HEK293 (cell line): ENCODE data around the gene CHID1.

Source experiments
- CTCF ChIA-PET: fragments of 350-600 bp; formaldehyde crosslinking; extraction: SDS; loops from one replicate; lab custom pipeline; 2021; ENCODE audit warnings: antibody characterized with exemption; lab: Yijun Ruan, JAX
- POLR2A ChIA-PET: fragments of 300-600 bp; formaldehyde crosslinking; extraction: SDS; loops from one replicate; lab custom pipeline; 2020; ENCODE audit warnings: antibody characterized with exemption, inconsistent platforms; lab: Yijun Ruan, JAX
- H3K27ac ChIP-seq: fragments of 200-500 bp; sonication (Bioruptor generic); 2 replicates; pipeline ENCODE4 v1.5.1; 2014; ENCODE audit warnings: low read depth, low read length, control low read depth, inconsistent platforms; ENCODE audit errors: extremely low read depth
- H3K36me3 ChIP-seq, 2 experiments: fragments of 200-500 bp in 1 of 2; sonication (Bioruptor generic) in 1 of 2; 1 replicate in 1 of 2; 2 replicates in 1 of 2; pipeline ENCODE4 v1.5.1; 2014 to 2017; ENCODE audit warnings: inconsistent platforms in 2 of 2, low read length in 2 of 2; ENCODE audit not compliant: control insufficient read depth in 2 of 2, insufficient read depth in 1 of 2
- H3K4me1 ChIP-seq: fragments of 200-500 bp; sonication (Bioruptor generic); 2 replicates; pipeline ENCODE4 v1.5.1; 2014; ENCODE audit warnings: mild to moderate bottlenecking, low read length, inconsistent platforms; ENCODE audit not compliant: control insufficient read depth, insufficient read depth
- H3K4me3 ChIP-seq: 2 replicates; pipeline ENCODE4 v1.5.1; 2011; ENCODE audit warnings: low read depth, mild to moderate bottlenecking, control low read depth, low read length, moderate library complexity
- H3K9me3 ChIP-seq: fragments of 200-500 bp; sonication (Bioruptor generic); 2 replicates; pipeline ENCODE4 v1.5.1; 2014; ENCODE audit warnings: low read depth, low read length, inconsistent platforms; ENCODE audit not compliant: control insufficient read depth, insufficient read depth
- GLI2 ChIP-seq: fragments of 450-650 bp; formaldehyde crosslinking; IDR thresholded peaks from 2 replicates; pipeline ENCODE4; 2017; ENCODE audit warnings: missing biosample characterization, missing genetic modification characterization, low read depth, borderline replicate concordance
- HOXA7 ChIP-seq: sonication (generic); formaldehyde crosslinking; IDR thresholded peaks from 2 replicates; pipeline ENCODE4 v1.8.1; 2022; ENCODE audit warnings: missing genetic modification reagents, borderline replicate concordance
- MYNN ChIP-seq: fragments of 450-650 bp; formaldehyde crosslinking; IDR thresholded peaks from 2 replicates; pipeline ENCODE4 v1.5.1; 2016; ENCODE audit warnings: missing biosample characterization, missing genetic modification characterization, borderline replicate concordance
- ZBTB7A ChIP-seq: fragments of 450-650 bp; formaldehyde crosslinking; IDR thresholded peaks from 2 replicates; pipeline ENCODE4 v1.5.1; 2016; ENCODE audit warnings: low read depth, missing biosample characterization, missing genetic modification characterization
- ZFP69B ChIP-seq: fragments of 450-650 bp; formaldehyde crosslinking; IDR thresholded peaks from 2 replicates; pipeline ENCODE4 v1.5.1; 2016; ENCODE audit warnings: missing biosample characterization, missing genetic modification characterization
- ZNF112 ChIP-seq: fragments of 450-650 bp; formaldehyde crosslinking; IDR thresholded peaks from 2 replicates; pipeline ENCODE4 v1.5.0; 2017; ENCODE audit warnings: missing biosample characterization, missing genetic modification characterization
- ZNF138 ChIP-seq: fragments of 450-650 bp; formaldehyde crosslinking; IDR thresholded peaks from 2 replicates; pipeline ENCODE4 v1.5.1; 2016; ENCODE audit warnings: missing biosample characterization, missing genetic modification characterization, borderline replicate concordance
- ZNF555 ChIP-seq: fragments of 450-650 bp; formaldehyde crosslinking; conservative IDR thresholded peaks from 2 replicates; pipeline ENCODE4 v1.5.1; 2017; ENCODE audit warnings: missing biosample characterization, mild to moderate bottlenecking, missing genetic modification characterization, inconsistent platforms
- ZNF629 ChIP-seq: fragments of 450-650 bp; formaldehyde crosslinking; IDR thresholded peaks from 2 replicates; pipeline ENCODE4 v1.5.1; 2017; ENCODE audit warnings: missing biosample characterization, missing genetic modification characterization
- ZNF701 ChIP-seq: fragments of 450-650 bp; formaldehyde crosslinking; IDR thresholded peaks from 2 replicates; pipeline ENCODE4 v1.5.1; 2016; ENCODE audit warnings: missing biosample characterization, missing genetic modification characterization
- TF ChIP-seq, protein P1 (sequence below): fragments of 450-650 bp; formaldehyde crosslinking; IDR thresholded peaks from 2 replicates; pipeline ENCODE4 v1.5.1; 2016; ENCODE audit warnings: missing biosample characterization, missing genetic modification characterization
- TF ChIP-seq, protein P2 (sequence below): sonication (generic); formaldehyde crosslinking; IDR thresholded peaks from 2 replicates; pipeline ENCODE4 v1.8.1; 2022; ENCODE audit warnings: mild to moderate bottlenecking, moderate library complexity, missing genetic modification reagents
- TF ChIP-seq, protein P3 (sequence below): fragments of 450-650 bp; formaldehyde crosslinking; IDR thresholded peaks from 2 replicates; pipeline ENCODE4 v1.5.1; 2016; ENCODE audit warnings: missing biosample characterization, missing genetic modification characterization
- TF ChIP-seq, protein P4 (sequence below): fragments of 450-650 bp; formaldehyde crosslinking; IDR thresholded peaks from 2 replicates; pipeline ENCODE4 v1.5.1; 2016; ENCODE audit warnings: missing biosample characterization, missing genetic modification characterization
- TF ChIP-seq, protein P5 (sequence below): fragments of 450-650 bp; formaldehyde crosslinking; conservative IDR thresholded peaks from 2 replicates; pipeline ENCODE4 v1.5.1; 2016; ENCODE audit warnings: low read depth, missing biosample characterization, missing genetic modification characterization
- TF ChIP-seq, protein P6 (sequence below): fragments of 450-650 bp; formaldehyde crosslinking; IDR thresholded peaks from 2 replicates; pipeline ENCODE4 v1.5.1; 2016; ENCODE audit warnings: missing biosample characterization, missing genetic modification characterization, low read depth
- TF ChIP-seq, protein P7 (sequence below): fragments of 450-650 bp; formaldehyde crosslinking; IDR thresholded peaks from 2 replicates; pipeline ENCODE4 v1.5.1; 2016; ENCODE audit warnings: missing biosample characterization, missing genetic modification characterization
- TF ChIP-seq, protein P8 (sequence below): fragments of 450-650 bp; formaldehyde crosslinking; IDR thresholded peaks from 2 replicates; pipeline ENCODE4 v1.5.1; 2016; ENCODE audit warnings: missing biosample characterization, missing genetic modification characterization

The CHID1 gene

DNA sequence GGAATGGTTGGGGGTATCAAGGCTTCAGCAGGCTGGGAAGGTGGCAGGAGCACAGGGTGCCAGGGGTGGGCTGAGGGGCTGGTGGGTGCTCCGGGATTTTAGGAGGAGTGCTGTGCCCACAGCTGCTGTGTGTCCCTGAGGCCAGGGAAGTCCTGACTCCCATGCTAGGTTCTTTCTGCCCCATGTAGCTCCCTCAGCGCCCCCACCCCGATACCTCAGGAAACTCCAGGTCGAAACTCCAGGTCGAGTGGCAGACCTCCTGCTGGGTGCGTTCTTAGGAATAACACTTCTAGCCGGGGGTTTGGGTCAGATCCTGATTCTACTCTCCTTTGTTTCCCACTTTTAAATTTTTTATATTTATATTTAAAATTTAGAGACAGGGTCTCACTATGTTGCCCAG, 23.3 kb upstream of the CHID1 start:
- CTCF ChIA-PET, result no interaction called here
- Histone ChIP-seq H3K4me1 (no peaks in the 10 kb centered on the region), H3K4me3 (no peak overlapping the region), H3K36me3 (peaks cover 0 to 6% of the 10 kb centered on the region in 2 experiments; a peak in 1 of 3 replicates), H3K9me3 (no peaks in the 10 kb centered on the region), H3K27ac (no peak overlapping the region)
- POLR2A ChIA-PET, result interaction anchor here (0.7 kb wide), 1 partner anchor 648 kb away, joined by 3 read pairs; no protein-coding TSS in a partner anchor
- TF ChIP-seq, protein P1, sequence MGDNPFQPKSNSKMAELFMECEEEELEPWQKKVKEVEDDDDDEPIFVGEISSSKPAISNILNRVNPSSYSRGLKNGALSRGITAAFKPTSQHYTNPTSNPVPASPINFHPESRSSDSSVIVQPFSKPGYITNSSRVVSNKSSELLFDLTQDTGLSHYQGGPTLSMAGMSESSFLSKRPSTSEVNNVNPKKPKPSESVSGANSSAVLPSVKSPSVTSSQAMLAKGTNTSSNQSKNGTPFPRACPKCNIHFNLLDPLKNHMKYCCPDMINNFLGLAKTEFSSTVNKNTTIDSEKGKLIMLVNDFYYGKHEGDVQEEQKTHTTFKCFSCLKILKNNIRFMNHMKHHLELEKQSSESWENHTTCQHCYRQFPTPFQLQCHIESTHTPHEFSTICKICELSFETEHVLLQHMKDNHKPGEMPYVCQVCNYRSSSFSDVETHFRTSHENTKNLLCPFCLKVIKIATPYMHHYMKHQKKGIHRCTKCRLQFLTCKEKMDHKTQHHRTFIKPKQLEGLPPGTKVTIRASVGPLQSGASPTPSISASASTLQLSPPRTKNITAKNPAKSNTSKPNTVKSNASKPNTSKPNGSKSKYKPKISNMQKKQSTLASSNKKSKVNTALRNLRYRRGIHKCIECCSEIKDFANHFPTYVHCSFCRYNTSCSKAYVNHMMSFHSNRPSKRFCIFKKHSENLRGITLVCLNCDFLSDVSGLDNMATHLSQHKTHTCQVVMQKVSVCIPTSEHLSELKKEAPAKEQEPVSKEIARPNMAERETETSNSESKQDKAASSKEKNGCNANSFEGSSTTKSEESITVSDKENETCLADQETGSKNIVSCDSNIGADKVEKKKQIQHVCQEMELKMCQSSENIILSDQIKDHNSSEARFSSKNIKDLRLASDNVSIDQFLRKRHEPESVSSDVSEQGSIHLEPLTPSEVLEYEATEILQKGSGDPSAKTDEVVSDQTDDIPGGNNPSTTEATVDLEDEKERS (tag by site-specific recombination), result no peak
- TF ChIP-seq, protein P2, sequence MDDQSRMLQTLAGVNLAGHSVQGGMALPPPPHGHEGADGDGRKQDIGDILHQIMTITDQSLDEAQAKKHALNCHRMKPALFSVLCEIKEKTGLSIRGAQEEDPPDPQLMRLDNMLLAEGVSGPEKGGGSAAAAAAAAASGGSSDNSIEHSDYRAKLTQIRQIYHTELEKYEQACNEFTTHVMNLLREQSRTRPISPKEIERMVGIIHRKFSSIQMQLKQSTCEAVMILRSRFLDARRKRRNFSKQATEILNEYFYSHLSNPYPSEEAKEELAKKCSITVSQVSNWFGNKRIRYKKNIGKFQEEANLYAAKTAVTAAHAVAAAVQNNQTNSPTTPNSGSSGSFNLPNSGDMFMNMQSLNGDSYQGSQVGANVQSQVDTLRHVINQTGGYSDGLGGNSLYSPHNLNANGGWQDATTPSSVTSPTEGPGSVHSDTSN (CRISPR knock-in tag), result no peak
- no peak for TF ChIP-seq MYNN (tag by site-specific recombination)
- TF ChIP-seq, protein P3, sequence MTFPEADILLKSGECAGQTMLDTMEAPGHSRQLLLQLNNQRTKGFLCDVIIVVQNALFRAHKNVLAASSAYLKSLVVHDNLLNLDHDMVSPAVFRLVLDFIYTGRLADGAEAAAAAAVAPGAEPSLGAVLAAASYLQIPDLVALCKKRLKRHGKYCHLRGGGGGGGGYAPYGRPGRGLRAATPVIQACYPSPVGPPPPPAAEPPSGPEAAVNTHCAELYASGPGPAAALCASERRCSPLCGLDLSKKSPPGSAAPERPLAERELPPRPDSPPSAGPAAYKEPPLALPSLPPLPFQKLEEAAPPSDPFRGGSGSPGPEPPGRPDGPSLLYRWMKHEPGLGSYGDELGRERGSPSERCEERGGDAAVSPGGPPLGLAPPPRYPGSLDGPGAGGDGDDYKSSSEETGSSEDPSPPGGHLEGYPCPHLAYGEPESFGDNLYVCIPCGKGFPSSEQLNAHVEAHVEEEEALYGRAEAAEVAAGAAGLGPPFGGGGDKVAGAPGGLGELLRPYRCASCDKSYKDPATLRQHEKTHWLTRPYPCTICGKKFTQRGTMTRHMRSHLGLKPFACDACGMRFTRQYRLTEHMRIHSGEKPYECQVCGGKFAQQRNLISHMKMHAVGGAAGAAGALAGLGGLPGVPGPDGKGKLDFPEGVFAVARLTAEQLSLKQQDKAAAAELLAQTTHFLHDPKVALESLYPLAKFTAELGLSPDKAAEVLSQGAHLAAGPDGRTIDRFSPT (tag by site-specific recombination), result no peak
- TF ChIP-seq, protein P4, sequence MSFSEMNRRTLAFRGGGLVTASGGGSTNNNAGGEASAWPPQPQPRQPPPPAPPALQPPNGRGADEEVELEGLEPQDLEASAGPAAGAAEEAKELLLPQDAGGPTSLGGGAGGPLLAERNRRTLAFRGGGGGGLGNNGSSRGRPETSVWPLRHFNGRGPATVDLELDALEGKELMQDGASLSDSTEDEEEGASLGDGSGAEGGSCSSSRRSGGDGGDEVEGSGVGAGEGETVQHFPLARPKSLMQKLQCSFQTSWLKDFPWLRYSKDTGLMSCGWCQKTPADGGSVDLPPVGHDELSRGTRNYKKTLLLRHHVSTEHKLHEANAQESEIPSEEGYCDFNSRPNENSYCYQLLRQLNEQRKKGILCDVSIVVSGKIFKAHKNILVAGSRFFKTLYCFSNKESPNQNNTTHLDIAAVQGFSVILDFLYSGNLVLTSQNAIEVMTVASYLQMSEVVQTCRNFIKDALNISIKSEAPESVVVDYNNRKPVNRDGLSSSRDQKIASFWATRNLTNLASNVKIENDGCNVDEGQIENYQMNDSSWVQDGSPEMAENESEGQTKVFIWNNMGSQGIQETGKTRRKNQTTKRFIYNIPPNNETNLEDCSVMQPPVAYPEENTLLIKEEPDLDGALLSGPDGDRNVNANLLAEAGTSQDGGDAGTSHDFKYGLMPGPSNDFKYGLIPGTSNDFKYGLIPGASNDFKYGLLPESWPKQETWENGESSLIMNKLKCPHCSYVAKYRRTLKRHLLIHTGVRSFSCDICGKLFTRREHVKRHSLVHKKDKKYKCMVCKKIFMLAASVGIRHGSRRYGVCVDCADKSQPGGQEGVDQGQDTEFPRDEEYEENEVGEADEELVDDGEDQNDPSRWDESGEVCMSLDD (tag by site-specific recombination), result no peak
- TF ChIP-seq, protein P5, sequence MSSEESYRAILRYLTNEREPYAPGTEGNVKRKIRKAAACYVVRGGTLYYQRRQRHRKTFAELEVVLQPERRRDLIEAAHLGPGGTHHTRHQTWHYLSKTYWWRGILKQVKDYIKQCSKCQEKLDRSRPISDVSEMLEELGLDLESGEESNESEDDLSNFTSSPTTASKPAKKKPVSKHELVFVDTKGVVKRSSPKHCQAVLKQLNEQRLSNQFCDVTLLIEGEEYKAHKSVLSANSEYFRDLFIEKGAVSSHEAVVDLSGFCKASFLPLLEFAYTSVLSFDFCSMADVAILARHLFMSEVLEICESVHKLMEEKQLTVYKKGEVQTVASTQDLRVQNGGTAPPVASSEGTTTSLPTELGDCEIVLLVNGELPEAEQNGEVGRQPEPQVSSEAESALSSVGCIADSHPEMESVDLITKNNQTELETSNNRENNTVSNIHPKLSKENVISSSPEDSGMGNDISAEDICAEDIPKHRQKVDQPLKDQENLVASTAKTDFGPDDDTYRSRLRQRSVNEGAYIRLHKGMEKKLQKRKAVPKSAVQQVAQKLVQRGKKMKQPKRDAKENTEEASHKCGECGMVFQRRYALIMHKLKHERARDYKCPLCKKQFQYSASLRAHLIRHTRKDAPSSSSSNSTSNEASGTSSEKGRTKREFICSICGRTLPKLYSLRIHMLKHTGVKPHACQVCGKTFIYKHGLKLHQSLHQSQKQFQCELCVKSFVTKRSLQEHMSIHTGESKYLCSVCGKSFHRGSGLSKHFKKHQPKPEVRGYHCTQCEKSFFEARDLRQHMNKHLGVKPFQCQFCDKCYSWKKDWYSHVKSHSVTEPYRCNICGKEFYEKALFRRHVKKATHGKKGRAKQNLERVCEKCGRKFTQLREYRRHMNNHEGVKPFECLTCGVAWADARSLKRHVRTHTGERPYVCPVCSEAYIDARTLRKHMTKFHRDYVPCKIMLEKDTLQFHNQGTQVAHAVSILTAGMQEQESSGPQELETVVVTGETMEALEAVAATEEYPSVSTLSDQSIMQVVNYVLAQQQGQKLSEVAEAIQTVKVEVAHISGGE, result no peak
- TF ChIP-seq, protein P6, sequence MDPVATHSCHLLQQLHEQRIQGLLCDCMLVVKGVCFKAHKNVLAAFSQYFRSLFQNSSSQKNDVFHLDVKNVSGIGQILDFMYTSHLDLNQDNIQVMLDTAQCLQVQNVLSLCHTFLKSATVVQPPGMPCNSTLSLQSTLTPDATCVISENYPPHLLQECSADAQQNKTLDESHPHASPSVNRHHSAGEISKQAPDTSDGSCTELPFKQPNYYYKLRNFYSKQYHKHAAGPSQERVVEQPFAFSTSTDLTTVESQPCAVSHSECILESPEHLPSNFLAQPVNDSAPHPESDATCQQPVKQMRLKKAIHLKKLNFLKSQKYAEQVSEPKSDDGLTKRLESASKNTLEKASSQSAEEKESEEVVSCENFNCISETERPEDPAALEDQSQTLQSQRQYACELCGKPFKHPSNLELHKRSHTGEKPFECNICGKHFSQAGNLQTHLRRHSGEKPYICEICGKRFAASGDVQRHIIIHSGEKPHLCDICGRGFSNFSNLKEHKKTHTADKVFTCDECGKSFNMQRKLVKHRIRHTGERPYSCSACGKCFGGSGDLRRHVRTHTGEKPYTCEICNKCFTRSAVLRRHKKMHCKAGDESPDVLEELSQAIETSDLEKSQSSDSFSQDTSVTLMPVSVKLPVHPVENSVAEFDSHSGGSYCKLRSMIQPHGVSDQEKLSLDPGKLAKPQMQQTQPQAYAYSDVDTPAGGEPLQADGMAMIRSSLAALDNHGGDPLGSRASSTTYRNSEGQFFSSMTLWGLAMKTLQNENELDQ (tag by site-specific recombination), result no peak
- TF ChIP-seq GLI2, result no peak
- TF ChIP-seq ZNF555 (tag by site-specific recombination), result no peak
- no peak for TF ChIP-seq ZNF701 (tag by site-specific recombination)
- TF ChIP-seq ZNF138 (tag by site-specific recombination), result no peak
- TF ChIP-seq ZNF112 (tag by site-specific recombination), result no peak
- TF ChIP-seq ZBTB7A (tag by site-specific recombination), result no peak
- TF ChIP-seq, protein P7, sequence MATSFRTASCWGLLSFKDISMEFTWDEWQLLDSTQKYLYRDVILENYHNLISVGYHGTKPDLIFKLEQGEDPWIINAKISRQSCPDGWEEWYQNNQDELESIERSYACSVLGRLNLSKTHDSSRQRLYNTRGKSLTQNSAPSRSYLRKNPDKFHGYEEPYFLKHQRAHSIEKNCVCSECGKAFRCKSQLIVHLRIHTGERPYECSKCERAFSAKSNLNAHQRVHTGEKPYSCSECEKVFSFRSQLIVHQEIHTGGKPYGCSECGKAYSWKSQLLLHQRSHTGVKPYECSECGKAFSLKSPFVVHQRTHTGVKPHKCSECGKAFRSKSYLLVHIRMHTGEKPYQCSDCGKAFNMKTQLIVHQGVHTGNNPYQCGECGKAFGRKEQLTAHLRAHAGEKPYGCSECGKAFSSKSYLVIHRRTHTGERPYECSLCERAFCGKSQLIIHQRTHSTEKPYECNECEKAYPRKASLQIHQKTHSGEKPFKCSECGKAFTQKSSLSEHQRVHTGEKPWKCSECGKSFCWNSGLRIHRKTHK (tag by site-specific recombination), result no peak
- TF ChIP-seq ZFP69B (tag by site-specific recombination), result no peak
- no peak for TF ChIP-seq ZNF629 (tag by site-specific recombination)
- TF ChIP-seq, protein P8, sequence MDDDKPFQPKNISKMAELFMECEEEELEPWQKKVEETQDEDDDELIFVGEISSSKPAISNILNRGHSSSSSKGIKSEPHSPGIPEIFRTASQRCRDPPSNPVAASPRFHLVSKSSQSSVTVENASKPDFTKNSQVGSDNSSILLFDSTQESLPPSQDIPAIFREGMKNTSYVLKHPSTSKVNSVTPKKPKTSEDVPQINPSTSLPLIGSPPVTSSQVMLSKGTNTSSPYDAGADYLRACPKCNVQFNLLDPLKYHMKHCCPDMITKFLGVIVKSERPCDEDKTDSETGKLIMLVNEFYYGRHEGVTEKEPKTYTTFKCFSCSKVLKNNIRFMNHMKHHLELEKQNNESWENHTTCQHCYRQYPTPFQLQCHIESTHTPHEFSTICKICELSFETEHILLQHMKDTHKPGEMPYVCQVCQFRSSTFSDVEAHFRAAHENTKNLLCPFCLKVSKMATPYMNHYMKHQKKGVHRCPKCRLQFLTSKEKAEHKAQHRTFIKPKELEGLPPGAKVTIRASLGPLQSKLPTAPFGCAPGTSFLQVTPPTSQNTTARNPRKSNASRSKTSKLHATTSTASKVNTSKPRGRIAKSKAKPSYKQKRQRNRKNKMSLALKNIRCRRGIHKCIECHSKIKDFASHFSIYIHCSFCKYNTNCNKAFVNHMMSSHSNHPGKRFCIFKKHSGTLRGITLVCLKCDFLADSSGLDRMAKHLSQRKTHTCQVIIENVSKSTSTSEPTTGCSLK (tag by site-specific recombination), result no peak
- TF ChIP-seq HOXA7, result no peak
